Measurements from ENCODE around the gene GSTCD.

DNA sequence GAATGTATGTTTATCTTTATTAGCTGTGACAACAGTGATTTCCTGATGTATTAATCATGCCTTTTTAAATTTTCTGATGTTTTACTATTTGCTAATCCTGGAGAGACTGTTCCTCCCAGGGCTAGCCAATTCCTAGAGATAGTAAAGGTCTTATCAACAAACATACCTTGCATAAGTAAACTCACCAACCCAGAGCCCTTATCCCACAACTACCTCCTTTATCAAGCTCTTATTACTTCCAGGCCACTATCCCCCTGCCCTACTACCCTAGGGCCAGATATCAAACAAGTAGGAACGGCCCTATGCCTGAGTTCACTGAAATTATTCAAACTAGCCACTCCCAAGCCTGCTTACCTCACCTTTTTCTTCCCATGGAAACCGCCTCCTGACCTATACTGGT lies 128.5 kb downstream of the GSTCD start:
- TF ChIP-seq CTCF (IDR thresholded peaks at IDR 0.05; ENCODE audit: borderline replicate concordance, extremely low read depth, low read length, poor library complexity, severe bottlenecking) (no peak), EZH2 (IDR thresholded peaks at IDR 0.05; ENCODE audit: borderline replicate concordance, low read depth, low read length, severe bottlenecking) (no peak)
